Lung (tissue), 12 donors: Measurements from ENCODE around the gene PCSK4. TPM values are rescaled to one million over a fixed set of nuclear protein-coding genes. Genes with fewer than 3 reads are reported as not detected.

Experiments
- ATAC-seq: fragments of 200-7000 bp; cut with Tn5 transposase; one replicate; pipeline ENCODE4 v1.9.1; 2020; ENCODE audit warnings: moderate number of reproducible peaks; ENCODE audit not compliant: insufficient read depth, low FRiP score
- DNase-seq, 3 donors: peaks; one replicate each; pipeline ENCODE4 v3.0.0-alpha.2; 2013 to 2017
- H3K27ac ChIP-seq, 2 donors: one replicate each; pipeline ENCODE4 v1.5.1; 2013; ENCODE audit warnings: mild to moderate bottlenecking in 2 of 2, moderate library complexity in 2 of 2, control low read depth in 1 of 2, inconsistent platforms in 1 of 2, low read depth in 1 of 2, low read length in 1 of 2
- H3K27me3 ChIP-seq, 3 donors: one replicate each; pipeline ENCODE4 v1.5.1; 2013; ENCODE audit warnings: low read length in 2 of 3; ENCODE audit not compliant: control insufficient read depth in 3 of 3, insufficient read depth in 3 of 3
- H3K36me3 ChIP-seq, 4 donors: one replicate each; pipeline ENCODE4 v1.5.1; 2013; ENCODE audit warnings: low read length in 4 of 4, mild to moderate bottlenecking in 1 of 4, moderate library complexity in 1 of 4; ENCODE audit not compliant: control insufficient read depth in 4 of 4, insufficient read depth in 4 of 4
- H3K4me1 ChIP-seq, 5 donors: one replicate each; pipeline ENCODE4 v1.5.1; 2013; ENCODE audit warnings: low read length in 5 of 5, mild to moderate bottlenecking in 2 of 5, moderate library complexity in 1 of 5; ENCODE audit not compliant: control insufficient read depth in 5 of 5, insufficient read depth in 5 of 5
- H3K4me3 ChIP-seq: one replicate; pipeline ENCODE4 v1.5.1; 2013; ENCODE audit warnings: mild to moderate bottlenecking, control low read depth, moderate library complexity
- H3K9ac ChIP-seq, 2 donors: one replicate each; pipeline ENCODE4 v1.5.1; 2013; ENCODE audit warnings: low read length in 2 of 2, control low read depth in 1 of 2; ENCODE audit not compliant: insufficient read depth in 1 of 2
- H3K9me3 ChIP-seq, 4 donors: one replicate each; pipeline ENCODE4 v1.5.1; 2013; ENCODE audit warnings: low read length in 3 of 4, mild to moderate bottlenecking in 1 of 4, moderate library complexity in 1 of 4; ENCODE audit not compliant: control insufficient read depth in 4 of 4, insufficient read depth in 3 of 4
- CTCF ChIP-seq: IDR thresholded peaks from 2 replicates; pipeline ENCODE4 v1.5.1; 2012; ENCODE audit warnings: mild to moderate bottlenecking; ENCODE audit errors: control extremely low read depth, extremely low read depth
- WGBS, 2 donors: extraction: QIAGEN DNeasy Blood & Tissue Kit; methylation state at CpG; one replicate each; pipeline ENCODE4 v1.1.7; 2013; 5-methylcytosine and 5-hydroxymethylcytosine counted together
- polyA plus RNA-seq, 2 donors: library from polyadenylated mRNA; stranded (reverse); fragments of 200-250 nt; gene quantifications; one replicate each; pipeline ENCODE4 v1.2.1, GENCODE V29; 2013
- total RNA-seq, 2 donors: library from RNA; depleted of rRNA in 1 of 2; stranded (reverse); fragments of >200 nt in 1 of 2; gene quantifications; one replicate each; pipeline ENCODE4 v1.2.1, GENCODE V29; 2014 to 2021
- donor health status: control.
- donor health status: control.
- donor health status: Bipolar disorder and iron deficiency.
- donor health status: healthy.
- donor health status: DM: yes; HTN: yes; CAD: no.

PCSK4 gene
- total and polyA plus RNA-seq, 4 donors: 2.3 to 7.9 (median 5.4) TPM

- 12 to 17% methylated on average over 46 to 48 of the region's 48 CpGs for WGBS, 2 donors
Measured at GRCh38 chr19:1457031-1457739, 33.0 kb downstream of the PCSK4 start.

GRCh38 chr19:1456121-1456900 is 33.8 kb downstream of the PCSK4 start:
- H3K4me3 ChIP-seq: no peak overlapping the region
- peaks cover 0 to 5% (median 0%) of the 10 kb centered on the region in 4 donors for H3K9me3 ChIP-seq
- H3K9ac ChIP-seq: no peak overlapping the region
- 36 to 47% methylated on average over 39 to 43 of the region's 43 CpGs for WGBS, 2 donors
- no peak for DNase-seq
- H3K27ac ChIP-seq: no peak overlapping the region
- peaks cover 0 to 4% (median 0%) of the 10 kb centered on the region in 4 donors for H3K36me3 ChIP-seq
- H3K27me3 ChIP-seq: peaks cover 15 to 60% (median 15%) of the 10 kb centered on the region in 3 donors
- peaks cover 0 to 16% (median 0%) of the 10 kb centered on the region in 5 donors for H3K4me1 ChIP-seq
- TF ChIP-seq CTCF: no peak
- ATAC-seq: no peak

More at GRCh38 chr19:1457031-1457739, 33.0 kb downstream of the PCSK4 start:
- H3K9ac ChIP-seq: no peak overlapping the region
- peaks cover 15 to 52% (median 15%) of the 10 kb centered on the region in 3 donors for H3K27me3 ChIP-seq
- no peak overlapping the region for H3K27ac ChIP-seq
- no peak overlapping the region for H3K4me3 ChIP-seq
- peak in 1 of 3 donors; percentile 37 for DNase-seq
- ATAC-seq: no peak
- peaks cover 0 to 14% (median 0%) of the 10 kb centered on the region in 5 donors for H3K4me1 ChIP-seq
- peaks cover 0 to 5% (median 0%) of the 10 kb centered on the region in 4 donors for H3K9me3 ChIP-seq
- TF ChIP-seq CTCF: no peak
- peaks cover 0 to 4% (median 0%) of the 10 kb centered on the region in 4 donors for H3K36me3 ChIP-seq

GRCh38 chr19:1455336-1456120 is 34.6 kb downstream of the PCSK4 start:
- Histone ChIP-seq H3K27me3 (peaks cover 15 to 68% (median 23%) of the 10 kb centered on the region in 3 donors), H3K4me1 (peaks cover 0 to 16% (median 0%) of the 10 kb centered on the region in 5 donors), H3K4me3 (no peak overlapping the region), H3K9me3 (peaks cover 0 to 3% (median 0%) of the 10 kb centered on the region in 4 donors), H3K27ac (no peak overlapping the region), H3K9ac (no peak overlapping the region), H3K36me3 (no peaks in the 10 kb centered on the region)
- no peak for TF ChIP-seq CTCF
- ATAC-seq: peak; percentile 31
- 5 to 6% methylated on average over 37 to 42 of the region's 42 CpGs for WGBS, 2 donors
- peak in 1 of 3 donors; percentile 50 for DNase-seq
